Pulmonary artery endothelial cell (primary cell): ENCODE results near the gene C1orf167. TPM values are rescaled to one million over a fixed set of nuclear protein-coding genes. Genes with fewer than 3 reads are reported as not detected.

Experiments used
- DNase-seq: peaks from one replicate; pipeline ENCODE4 v3.0.0-alpha.2; 2011; ENCODE audit warnings: low read depth, low spot score
- total RNA-seq: library from RNA; depleted of rRNA; stranded (reverse); fragments of >200 nt; gene quantifications from 2 replicates; pipeline ENCODE4 v1.2.3, GENCODE V29; 2014

C1orf167 gene
- not detected in 2 replicates for total RNA-seq

- no peak for DNase-seq
These were observed at the start of gene C1orf167 for GRCh38 chr1:11761988-11762406. Gene C1orf167, plus strand, starts transcription at chr1:11762193. Its CDS starts 2,208 bp downstream, at chr1:11764401.

GRCh38 chr1:11712285-11712684, 49.7 kb upstream of the C1orf167 start:
- no peak for DNase-seq

GRCh38 chr1:11713095-11713494, 48.9 kb upstream of the C1orf167 start:
- no peak for DNase-seq

- no peak for DNase-seq
These were observed 47.0 kb upstream of the C1orf167 start for GRCh38 chr1:11714831-11715575.

DNA sequence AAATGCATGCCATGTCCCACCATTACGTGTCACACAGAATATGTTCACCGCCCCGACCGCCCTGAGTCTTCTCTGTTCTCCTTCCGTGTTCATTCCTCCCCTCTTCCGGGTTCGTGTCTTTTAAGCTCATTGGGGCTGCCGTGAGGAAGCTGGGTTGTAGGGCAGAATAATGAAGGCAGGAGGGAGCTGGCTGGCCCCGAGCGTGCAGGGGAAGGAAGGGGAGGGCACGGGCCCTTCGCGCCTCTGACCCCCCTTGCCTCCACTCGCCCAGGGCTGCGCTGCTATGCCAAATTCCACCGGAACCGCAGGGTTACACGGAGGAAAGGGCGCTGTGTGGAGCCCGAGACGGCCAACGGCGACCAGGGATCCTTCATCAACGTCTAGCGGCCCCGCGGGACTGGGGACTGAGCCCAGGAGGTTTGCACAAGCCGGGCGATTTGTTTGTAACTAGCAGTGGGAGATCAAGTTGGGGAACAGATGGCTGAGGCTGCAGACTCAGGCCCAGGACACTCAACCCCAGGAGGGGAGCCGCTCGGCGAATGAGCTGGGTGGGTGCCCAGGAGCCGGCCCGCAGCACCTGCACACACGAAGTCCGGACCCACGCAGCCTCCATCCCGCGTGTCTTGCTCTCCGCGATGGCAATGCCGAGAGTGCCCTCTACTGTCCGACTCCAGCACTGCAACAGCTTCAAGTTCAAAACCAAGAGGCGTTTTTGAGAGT, 42.5 kb upstream of the C1orf167 start:
- DNase-seq = no peak

- no peak for DNase-seq
These were observed 42.0 kb upstream of the C1orf167 start for GRCh38 chr1:11720033-11720376.

DNA sequence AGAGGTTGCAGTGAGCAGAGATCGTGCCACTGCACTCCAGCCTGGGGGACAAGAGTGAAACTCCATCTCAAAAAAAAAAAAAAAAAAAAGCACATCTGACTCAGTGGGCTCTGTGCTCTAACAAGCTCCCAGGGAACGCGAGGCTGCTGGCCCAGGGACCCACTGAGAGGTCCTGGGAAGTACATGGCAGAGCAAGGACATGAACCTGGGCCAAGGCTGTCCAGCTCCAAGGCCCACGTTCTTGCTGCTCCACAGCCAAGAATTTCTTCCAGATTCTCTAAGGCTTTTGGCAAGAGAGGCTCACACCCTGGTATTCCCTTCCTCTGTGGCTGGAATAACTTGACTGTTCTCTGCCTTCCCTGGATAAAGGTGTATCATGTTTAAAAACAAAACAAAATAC, 41.5 kb upstream of the C1orf167 start:
- DNase-seq = no peak

DNA sequence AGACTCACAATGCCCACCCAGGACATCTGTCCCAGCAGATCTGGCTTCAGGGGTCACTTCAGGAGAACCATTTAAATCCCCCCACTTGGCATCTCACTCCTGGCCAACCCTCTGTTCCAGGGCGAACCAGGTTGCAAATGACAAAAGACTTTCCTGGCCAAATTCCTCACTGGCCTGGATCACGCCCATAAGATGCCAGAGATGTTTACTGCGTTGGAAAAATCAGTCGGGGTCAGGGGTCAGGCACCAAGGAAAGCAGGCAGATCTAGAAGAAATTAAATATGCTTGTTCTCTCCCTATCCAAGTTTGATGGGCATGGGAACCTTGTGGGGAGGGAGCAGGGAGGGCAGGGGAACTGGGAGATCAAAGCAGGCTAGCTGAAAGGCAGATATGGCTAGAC, 40.7 kb upstream of the C1orf167 start:
- no peak for DNase-seq

DNA sequence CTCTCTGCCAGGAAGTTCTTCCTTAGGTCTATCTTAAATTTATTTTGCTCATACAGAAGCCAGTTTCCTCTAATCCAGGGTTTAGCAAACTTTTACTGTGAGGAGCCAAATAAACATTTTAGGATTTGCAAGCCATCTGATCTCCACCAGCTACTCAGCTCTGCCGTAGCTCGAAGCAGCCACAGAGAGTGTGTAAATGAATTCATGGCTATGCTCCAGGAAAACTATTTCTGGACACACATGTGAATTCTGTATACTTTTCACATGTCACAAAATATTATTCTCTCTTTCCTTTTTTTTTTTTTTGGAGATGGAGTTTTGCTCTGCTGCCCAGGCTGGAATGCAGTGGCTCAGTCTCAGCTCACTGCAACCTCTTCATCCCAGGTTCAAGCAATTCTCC, 39.5 kb upstream of the C1orf167 start:
- DNase-seq = no peak

DNA sequence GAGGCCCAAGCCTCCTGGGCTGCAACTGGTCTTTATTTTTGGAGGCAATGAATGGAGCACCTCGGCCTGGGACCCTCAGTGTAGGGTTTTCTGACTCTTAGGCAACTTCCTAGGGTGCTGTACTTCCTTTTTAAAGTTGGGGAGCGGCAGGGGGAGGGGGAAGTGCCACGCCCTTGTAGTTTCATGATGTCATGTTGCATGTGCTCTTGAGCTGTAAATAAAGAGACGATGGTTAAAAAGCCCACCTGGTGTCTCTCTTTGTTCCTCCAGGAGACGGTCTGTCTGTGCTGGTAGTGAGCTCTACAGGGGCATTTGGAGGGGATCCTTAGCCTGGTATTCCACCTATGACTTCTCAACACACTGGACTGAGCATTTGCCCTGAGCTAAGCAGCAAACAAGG, 36.4 kb upstream of the C1orf167 start:
- DNase-seq = no peak

- no peak for DNase-seq
These were observed 34.9 kb upstream of the C1orf167 start for GRCh38 chr1:11727119-11727518.

DNA sequence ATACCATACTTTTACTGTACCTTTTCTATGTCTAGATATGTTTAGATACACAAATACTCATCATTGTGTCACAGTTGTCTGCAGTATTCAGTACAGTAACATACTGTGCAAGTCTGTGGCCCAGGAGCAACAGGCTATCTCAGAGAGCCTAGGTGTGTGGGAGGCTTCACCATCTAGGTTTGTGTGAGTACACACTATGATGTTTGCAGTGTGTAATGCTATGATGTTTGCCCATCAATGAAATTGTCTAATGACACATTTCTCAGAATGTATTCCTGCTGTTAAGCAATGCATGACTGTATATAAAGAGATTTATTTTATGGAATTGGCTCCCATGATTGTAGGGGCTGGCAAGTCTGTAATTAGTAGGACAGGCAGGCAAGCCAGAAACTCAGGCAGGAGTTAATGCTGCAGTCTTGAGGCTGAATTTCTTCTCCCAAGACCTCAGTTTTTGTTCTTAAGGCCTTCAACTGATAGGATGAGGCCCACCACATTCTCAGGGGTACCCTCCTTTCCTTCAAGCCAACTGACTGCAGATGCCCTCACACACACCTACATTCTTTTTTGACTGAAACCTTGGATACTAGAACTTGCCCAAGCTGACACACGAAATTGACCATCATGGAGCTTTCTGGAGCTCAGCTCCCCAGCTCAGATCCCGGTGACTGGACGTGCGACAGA, 33.7 kb upstream of the C1orf167 start:
- no peak for DNase-seq

DNA sequence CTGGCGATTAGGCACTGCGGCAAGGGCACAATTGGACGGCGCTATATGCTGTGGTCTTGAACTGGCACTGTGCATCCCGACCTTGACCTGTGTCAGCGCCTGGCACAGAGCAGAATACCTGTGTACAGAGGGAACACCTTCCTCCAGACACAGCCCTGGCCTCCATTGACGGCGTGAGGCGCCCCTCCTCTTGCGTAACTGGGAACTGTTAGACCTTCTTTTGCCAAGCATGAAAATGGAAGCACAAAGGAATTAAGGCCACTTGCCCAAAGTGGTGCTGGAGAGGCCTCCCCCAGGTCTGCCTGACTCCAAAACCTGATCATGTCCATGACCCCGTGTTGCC, 32.9 kb upstream of the C1orf167 start:
- DNase-seq = no peak

DNA sequence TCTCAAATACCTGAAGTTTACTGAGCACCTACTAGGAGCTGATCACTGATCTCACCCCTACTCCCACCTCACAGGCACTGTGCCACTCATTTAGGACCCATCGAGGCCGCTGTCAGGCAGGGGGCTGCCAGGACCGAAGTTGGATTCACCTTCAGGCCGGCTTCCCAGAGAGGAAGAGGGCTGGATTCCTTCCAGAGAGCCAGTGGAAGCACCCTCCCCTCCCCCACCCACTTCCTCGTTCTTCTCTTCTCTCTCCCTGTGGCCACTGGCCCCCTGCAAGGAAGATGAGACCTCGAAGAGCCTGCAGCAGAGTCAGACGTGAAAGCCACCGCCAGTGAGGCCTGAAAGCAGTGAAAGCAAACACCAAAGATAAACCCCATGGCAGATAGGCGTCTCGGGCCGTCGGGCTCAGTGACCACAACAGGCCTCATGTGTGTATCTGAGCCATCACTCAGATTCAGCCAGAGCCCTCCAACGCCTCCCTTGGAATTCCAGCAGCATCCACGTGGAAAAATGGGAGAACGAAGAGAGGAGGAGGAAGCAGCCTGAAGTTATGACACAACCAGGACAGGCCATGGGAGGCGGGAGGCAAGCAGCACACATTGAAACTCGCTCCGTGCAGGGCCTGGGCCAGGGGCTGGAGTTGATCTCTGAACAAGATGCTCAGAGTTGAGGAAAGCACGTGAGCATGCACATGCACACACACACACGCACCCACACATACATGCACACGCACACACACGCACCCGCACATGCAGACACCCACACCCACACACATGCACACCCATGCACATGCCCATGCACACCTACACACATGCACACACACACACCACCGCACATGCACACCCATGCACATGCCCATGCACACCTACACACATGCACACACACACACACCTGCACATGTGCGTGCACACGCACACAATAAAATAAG, 32.2 kb upstream of the C1orf167 start:
- no peak for DNase-seq

DNA sequence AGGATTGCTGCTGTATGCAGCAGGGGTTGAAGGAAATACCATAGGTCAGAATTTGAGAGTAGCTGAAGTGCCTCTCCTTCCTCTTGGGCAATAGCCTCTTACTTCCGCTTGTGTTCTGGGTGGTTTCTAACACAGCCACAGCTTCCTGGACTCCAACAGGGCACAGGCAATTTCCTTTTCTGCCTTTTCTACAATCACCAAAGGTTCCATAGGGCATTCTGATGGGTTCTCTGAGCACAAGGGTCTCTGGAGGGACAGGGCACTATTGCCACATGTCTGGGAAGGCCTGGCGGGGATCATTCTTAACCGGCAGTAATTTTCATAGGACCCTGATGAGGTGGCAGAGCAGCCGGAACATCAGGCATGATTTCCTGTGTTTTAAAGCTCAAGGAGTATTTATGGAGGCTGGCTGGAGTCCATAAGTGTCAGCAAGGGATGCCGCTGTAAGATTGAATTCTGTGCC, 31.5 kb upstream of the C1orf167 start:
- DNase-seq = no peak

DNA sequence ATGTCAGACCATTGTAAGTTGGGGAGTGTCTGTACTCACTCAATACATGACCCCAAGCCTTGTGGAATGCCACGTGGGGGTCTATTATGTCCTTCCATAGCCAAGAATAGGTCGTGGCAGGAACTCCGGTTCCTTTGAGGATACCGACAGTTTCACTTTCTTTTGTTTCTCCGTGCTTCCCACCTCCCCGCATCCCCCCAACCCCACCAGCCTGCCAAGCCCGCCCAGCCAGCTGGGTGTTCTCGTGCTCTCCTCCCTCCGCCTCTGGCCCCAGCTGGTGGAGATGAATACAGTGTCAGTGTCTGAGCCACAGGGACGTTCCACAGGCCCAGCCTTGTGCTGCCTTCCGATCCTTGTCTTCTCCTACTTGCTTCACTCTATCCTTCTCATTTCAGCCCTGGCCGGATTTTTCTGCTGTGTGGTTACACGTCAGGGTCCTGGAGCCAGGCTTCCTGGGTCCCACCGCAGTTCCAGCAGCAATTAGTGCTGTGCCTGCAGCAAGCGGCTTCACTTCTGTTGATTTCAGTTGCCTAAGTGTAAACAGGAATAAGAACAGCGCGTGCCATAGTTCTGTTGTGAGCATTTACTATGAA, 30.2 kb upstream of the C1orf167 start:
- no peak for DNase-seq

DNA sequence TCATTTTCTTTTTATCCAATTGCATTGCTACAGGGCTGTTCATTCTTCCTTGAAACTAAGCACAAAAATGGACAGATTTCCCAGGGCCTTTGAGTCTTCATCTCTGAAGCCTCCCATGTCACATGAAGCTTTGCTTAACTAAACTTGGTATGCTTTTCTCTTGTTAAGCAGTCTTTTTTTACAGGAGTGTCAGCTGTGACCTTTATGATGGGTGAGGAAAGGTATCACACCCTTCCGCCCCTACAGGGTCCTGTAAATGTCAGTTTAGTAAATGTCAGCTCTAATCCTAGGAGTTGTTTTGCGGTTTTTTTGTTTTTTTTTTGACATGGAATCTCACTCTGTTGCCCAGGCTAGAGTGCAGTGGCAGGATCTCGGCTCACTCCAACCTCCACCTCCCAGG, 28.7 kb upstream of the C1orf167 start:
- no peak for DNase-seq

GRCh38 chr1:11735531-11735853, 26.5 kb upstream of the C1orf167 start:
- DNase-seq = no peak

GRCh38 chr1:11735854-11736745, 25.9 kb upstream of the C1orf167 start, which contains the start of gene AGTRAP:
Gene AGTRAP, plus strand, starts transcription at chr1:11736136. Its CDS starts 73 bp downstream, at chr1:11736209.
- peak; percentile 71 for DNase-seq
